UCSD-AML1 (cell line): ENCODE data around the gene ADD1.

ENCODE experiments used
- DNase-seq: peaks from one replicate; lab custom pipeline; 2025; ENCODE audit not compliant: unreplicated experiment; lab: John Stamatoyannopoulos, UW

Gene ADD1

DNA sequence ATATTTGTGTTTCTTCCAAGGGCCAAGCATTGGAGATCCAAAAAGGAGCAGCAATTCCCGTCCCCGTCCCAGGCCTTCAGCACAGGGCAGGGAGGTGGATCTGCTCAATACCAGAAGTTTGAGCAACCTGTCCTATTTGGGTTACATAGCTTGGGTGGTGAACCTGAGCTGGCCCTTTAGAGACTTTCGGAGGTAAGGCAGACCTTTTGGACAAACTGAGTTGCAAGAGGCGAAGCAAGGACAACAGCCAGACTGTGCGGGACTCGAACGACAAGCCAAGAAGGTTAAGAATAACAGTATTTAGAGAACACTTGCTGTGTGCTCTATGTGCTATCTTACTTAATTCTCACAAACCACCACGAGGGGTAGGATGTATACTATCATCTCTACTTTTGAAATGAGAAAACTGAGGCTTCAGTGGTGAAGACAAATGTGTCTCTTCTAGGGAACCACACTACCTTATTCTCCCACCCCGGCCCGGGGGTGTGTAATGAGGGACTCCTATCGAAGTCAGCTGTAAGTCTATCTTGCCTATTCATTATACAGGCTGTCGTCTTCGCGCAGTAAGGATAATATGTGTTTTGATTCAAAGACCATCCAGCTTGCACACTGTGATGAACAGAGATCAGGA, 118.3 kb downstream of the ADD1 start:
- DNase-seq = no peak

DNA sequence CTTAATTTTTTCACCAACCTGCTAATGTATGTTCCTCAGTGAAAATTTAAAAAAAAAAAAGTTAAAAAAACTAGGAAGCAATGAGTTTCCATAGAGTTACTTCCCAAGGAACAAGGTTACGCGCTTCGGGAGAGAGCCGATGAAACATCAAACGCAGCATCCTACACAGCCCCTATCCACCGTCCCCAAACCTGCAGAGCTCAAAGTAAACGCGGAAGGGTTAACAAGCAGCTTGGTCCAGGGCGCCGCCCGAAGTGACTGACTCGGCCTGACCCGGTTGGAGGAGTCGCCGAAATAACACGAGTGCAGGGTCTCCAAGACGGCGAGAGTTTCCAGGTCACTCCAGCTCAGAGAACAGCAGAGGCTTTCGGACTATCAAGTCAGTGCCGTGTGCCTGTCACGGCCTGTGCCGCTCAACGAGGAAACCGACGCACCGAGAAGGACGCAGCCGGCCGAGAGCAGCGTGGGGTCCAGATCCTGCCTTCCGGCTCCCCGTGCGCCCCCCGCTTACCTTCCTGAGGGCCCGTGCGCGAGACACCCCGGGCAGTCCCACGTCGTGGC, 119.0 kb downstream of the ADD1 start:
- no peak for DNase-seq

DNA sequence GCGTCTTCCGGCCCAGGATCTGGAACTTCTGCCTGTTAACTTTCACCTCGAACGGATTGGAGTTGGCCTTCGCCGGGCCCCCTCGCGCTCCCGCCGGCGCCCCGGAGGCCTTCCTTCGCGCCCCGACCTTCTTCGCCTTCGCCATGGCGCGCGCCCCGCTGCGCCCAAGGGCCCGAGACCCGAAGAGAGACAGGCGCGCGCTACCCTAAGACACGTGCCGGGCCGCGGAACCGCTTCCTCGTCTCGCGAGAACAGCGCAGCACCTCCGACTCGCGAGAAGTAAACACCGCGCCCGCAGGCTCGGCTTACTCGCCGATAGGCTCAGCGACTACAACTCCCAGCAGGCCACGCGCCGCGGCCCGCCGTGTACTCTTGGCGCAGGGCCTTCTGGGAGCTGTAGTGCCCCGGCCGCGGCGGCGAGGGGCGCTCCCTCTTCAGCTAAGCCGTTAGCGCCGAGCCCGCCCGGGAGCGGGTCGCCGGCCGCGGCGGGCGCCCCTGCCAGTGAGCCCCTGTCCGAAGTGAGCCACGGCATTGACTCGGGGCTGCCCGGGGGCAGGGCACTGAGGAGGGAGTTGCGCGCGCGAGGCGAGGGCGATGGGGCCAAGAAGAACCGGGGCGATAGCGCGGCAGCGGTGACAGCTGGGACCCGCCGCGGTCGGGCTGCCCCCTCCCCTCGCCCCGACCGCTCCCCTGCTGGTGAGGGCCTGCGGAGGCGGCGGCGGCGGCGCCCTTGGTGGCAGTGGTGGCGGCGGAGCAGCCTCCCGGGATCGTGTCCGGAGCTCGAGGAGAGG, 119.7 kb downstream of the ADD1 start, which contains the start of the genes GRK4 and NOP14:
GRK4 (plus strand) TSS at position 397 of the 791 bp plus-strand sequence. CDS start 500 bp downstream, outside the sequence.
NOP14 (minus strand) TSS at position 232 of the 791 bp plus-strand sequence; CDS start at position 145, 87 bp downstream.
- DNase-seq = peak; percentile 97

DNA sequence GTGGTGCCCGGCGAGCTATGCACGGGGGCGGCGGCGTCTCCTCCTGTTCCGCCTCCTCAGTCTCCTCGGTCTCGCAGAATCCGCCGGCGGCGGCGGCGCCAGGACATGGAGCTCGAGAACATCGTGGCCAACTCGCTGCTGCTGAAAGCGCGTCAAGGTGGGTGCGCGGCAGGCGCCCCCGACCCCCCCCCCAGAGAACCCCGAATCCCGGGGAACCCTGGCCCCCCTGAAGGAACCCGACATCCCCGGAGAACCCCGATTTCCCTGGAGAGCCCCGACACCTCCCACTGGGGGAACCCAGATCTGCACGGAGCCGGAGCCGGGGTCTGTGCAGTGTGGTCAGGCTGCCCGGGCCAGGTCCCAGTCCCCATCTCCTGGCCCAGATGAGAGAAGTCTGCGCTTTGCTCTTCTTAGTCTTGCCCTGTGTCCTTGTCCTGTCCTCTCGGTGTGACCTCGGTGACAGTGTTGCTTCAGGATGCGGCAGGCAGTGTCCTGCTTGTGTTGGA, 120.4 kb downstream of the ADD1 start:
- DNase-seq = no peak

GRCh38 chr4:2964706-2965258, 121.1 kb downstream of the ADD1 start:
- no peak for DNase-seq

DNA sequence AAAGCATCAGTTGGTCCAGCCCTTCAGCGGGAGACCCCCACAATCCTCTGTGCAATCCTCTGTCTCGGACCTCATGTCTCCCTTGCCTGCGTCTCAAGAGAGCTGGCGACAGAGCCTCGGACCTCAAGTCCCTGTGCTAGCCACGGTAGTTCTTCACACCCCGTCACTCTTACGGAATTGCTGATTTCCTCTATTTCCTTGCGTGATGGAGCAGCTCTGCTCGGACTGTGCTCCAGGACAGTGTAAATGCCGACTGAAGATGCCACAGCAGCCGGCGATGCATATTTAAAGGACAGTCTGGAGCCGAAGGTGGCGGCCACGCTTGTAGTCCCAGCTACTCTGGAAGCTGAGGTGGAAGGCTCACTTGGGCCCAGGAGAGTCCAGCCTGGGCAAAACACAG, 121.6 kb downstream of the ADD1 start:
- DNase-seq = no peak

DNA sequence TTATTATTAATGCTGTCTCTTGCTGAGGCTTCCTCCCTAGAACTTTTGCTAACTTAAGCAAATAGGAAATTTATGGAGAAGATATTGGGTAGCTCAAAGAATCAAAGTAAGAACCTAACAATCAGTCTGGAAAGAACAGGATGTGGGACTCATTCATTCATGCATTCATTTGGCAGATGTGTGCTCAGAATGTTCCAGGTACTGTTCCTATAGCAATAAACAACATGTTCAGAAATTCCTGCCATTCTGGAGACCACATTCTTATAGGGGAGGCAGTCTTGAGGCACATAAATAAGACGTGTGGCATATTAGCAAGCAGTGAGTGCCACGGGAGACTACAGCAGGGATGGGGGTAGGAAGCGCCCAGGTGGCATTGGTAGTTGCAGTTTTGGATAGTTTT, 124.7 kb downstream of the ADD1 start:
- DNase-seq = no peak

DNA sequence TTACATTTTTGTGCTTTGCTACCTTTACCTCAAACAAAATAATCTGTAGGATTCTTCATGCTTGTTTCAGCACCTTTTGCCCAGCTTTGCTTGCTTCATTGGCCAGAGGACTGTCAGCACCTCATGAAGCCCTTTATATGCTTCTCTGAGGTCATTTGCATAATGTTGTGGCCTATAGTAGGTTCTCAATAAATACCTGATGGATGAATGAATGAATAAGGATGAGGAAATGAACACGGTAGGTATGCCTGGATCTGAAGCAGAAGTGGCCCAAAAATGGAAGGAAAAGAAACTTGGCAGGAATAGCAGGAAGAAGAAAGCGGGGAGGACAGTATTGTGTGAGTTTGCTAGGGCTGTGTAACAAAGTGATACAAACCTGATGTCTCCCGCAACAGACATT, 127.6 kb downstream of the ADD1 start:
- DNase-seq = no peak

DNA sequence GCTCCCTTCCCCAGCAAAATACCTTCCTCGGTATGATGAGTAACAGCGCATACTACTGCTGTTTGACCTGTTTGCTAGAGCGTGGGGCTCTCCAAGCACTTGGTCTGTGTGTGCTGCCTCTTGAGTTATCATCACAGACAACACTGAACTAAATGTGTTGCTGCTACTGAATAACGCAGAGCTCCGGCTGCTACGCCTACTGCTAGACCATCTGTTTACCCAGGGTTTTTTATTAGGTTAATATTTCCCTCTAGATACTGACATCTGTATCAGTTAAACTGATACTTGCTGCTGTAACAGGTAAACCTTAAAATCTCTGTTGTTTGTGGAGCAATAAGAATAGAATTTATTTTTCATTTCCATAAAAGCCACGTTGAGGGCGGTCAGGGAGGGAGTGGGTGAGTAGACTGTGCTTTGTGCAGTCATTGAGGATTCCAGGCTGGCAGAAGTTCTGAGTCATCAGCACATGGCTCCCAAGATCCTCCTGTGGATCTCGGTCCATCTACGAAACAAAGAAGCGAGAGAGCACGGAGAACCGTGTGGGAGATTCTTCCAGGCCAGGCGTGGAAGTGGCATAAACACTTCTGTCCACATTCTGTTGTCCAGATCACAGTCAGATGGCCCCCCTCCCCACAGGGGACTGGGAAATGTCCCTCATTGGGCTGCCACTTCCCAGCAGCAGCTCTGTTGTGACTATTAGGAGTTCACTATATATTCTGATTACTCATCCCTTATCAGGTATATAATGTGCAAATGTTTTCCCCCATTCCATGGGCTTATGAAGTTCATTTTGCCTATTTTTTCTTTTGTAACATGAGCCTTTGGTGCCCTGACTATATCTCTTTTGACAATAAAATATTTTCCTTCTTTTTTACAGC, 133.8 kb downstream of the ADD1 start:
- no peak for DNase-seq
